ENCODE measurements around the gene HERC4. TPM values are rescaled to one million over a fixed set of nuclear protein-coding genes. Genes with fewer than 3 reads are reported as not detected.

Gene HERC4
- total RNA-seq, 2 experiments from 2014 or later = 34.2 to 72.6 TPM

GRCh38 chr10:68081916-68082315 lies 6.8 kb upstream of the HERC4 start:
- TF ChIP-seq CTCF (conservative IDR thresholded peaks at IDR 0.05; ENCODE audit: low read length) (no peak), EZH2phosphoT487 (IDR thresholded peaks at IDR 0.05; ENCODE audit: borderline replicate concordance, low read depth, low read length) (no peak)
- Histone ChIP-seq H3K27ac (ENCODE audit: low read depth, low read length, poor library complexity, severe bottlenecking) (no peak overlapping the region), H3K79me2 (ENCODE audit: insufficient read depth, low read depth, low read length) (no peaks in the 10 kb centered on the region), H3K4me3 (ENCODE audit: low read depth, low read length, poor library complexity, severe bottlenecking) (no peak overlapping the region), H3K4me1 (ENCODE audit: insufficient read depth, low read length, poor library complexity, severe bottlenecking) (no peaks in the 10 kb centered on the region), H3K4me2 (ENCODE audit: low read length) (no peak overlapping the region), H4K20me1 (ENCODE audit: insufficient read depth, low read length) (no peaks in the 10 kb centered on the region), H3K9me2 (ENCODE audit: insufficient read depth, low read length) (no peaks in the 10 kb centered on the region), H2AFZ (ENCODE audit: low read length) (no peak overlapping the region), H3K9me3 (ENCODE audit: low read length) (no peaks in the 10 kb centered on the region), H3K36me3 (ENCODE audit: insufficient read depth, low read length) (no peaks in the 10 kb centered on the region)
- CTCF ChIA-PET (ENCODE audit: unreplicated experiment) = no interaction called here
- no TSS peak for BruUV-seq (replicated peaks)
- intact Hi-C loops (cut with micrococcal nuclease; ENCODE audit: unreplicated experiment) = no loop called here
- DNase-seq (ENCODE audit: low spot score) = no peak
- POLR2A ChIA-PET = interaction anchor here (0.5 kb wide), 1 partner anchor 221 kb away, joined by 3 read pairs; no protein-coding TSS in a partner anchor

GRCh38 chr10:68080853-68081431 lies 5.9 kb upstream of the HERC4 start:
- Histone ChIP-seq H3K4me3 (ENCODE audit: low read depth, low read length, poor library complexity, severe bottlenecking) (no peak overlapping the region), H4K20me1 (ENCODE audit: insufficient read depth, low read length) (no peaks in the 10 kb centered on the region), H3K9me3 (ENCODE audit: low read length) (no peaks in the 10 kb centered on the region), H3K27ac (ENCODE audit: low read depth, low read length, poor library complexity, severe bottlenecking) (no peak overlapping the region), H3K36me3 (ENCODE audit: insufficient read depth, low read length) (no peaks in the 10 kb centered on the region), H3K79me2 (ENCODE audit: insufficient read depth, low read depth, low read length) (no peaks in the 10 kb centered on the region), H2AFZ (ENCODE audit: low read length) (no peak overlapping the region), H3K4me2 (ENCODE audit: low read length) (no peak overlapping the region), H3K4me1 (ENCODE audit: insufficient read depth, low read length, poor library complexity, severe bottlenecking) (no peaks in the 10 kb centered on the region), H3K9me2 (ENCODE audit: insufficient read depth, low read length) (no peaks in the 10 kb centered on the region)
- ChIA-PET CTCF (ENCODE audit: unreplicated experiment) (no interaction called here), POLR2A (no interaction called here)
- no TSS peak for BruUV-seq (replicated peaks)
- no peak for DNase-seq (ENCODE audit: low spot score)
- TF ChIP-seq CTCF (conservative IDR thresholded peaks at IDR 0.05; ENCODE audit: low read length) = no peak
- no peak for TF ChIP-seq EZH2phosphoT487 (IDR thresholded peaks at IDR 0.05; ENCODE audit: borderline replicate concordance, low read depth, low read length)
- intact Hi-C loops (cut with micrococcal nuclease; ENCODE audit: unreplicated experiment) = no loop called here

GRCh38 chr10:68079434-68079833 lies 4.4 kb upstream of the HERC4 start:
- no peaks in the 10 kb centered on the region for H3K9me2 ChIP-seq (ENCODE audit: insufficient read depth, low read length)
- CTCF ChIA-PET (ENCODE audit: unreplicated experiment) = no interaction called here
- no peaks in the 10 kb centered on the region for H3K36me3 ChIP-seq (ENCODE audit: insufficient read depth, low read length)
- no peaks in the 10 kb centered on the region for H3K9me3 ChIP-seq (ENCODE audit: low read length)
- no peak overlapping the region for H3K27ac ChIP-seq (ENCODE audit: low read depth, low read length, poor library complexity, severe bottlenecking)
- peaks cover 6% of the 10 kb centered on the region for H3K4me1 ChIP-seq (ENCODE audit: insufficient read depth, low read length, poor library complexity, severe bottlenecking)
- intact Hi-C loops (cut with micrococcal nuclease; ENCODE audit: unreplicated experiment) = loop anchor here (10.0 kb wide), 1 partner anchor 225 kb away; no protein-coding TSS in a partner anchor
- TF ChIP-seq EZH2phosphoT487 (IDR thresholded peaks at IDR 0.05; ENCODE audit: borderline replicate concordance, low read depth, low read length) = no peak
- no peak for TF ChIP-seq CTCF (conservative IDR thresholded peaks at IDR 0.05; ENCODE audit: low read length)
- no peak for DNase-seq (ENCODE audit: low spot score)
- no peaks in the 10 kb centered on the region; the same call in 1 of the 2 replicates for H4K20me1 ChIP-seq (ENCODE audit: insufficient read depth, low read length)
- H3K79me2 ChIP-seq (ENCODE audit: insufficient read depth, low read depth, low read length) = peaks cover 3% of the 10 kb centered on the region
- no peak overlapping the region for H3K4me3 ChIP-seq (ENCODE audit: low read depth, low read length, poor library complexity, severe bottlenecking)
- POLR2A ChIA-PET = no interaction called here
- H3K4me2 ChIP-seq (ENCODE audit: low read length) = no peak overlapping the region
- no peak overlapping the region for H2AFZ ChIP-seq (ENCODE audit: low read length)
- BruUV-seq (replicated peaks) = no TSS peak
